Vagina (tissue), 2 donors: ENCODE measurements around the gene DOCK4.

Experiments used
- CTCF ChIP-seq, 3 experiments: fragments of 450-650 bp in 2 of 3; fragments of 200-600 bp in 1 of 3; sonication (generic) in 1 of 3; IDR thresholded peaks; one replicate each; pipeline ENCODE4 v1.5.1; 2017 to 2019; ENCODE audit warnings: antibody characterized with exemption in 3 of 3, mild to moderate bottlenecking in 2 of 3, moderate library complexity in 2 of 3
- POLR2A ChIP-seq, 2 donors: fragments of 450-650 bp; IDR thresholded peaks; one replicate each; pipeline ENCODE4 v1.6.1; 2017; ENCODE audit warnings: antibody characterized with exemption in 2 of 2, mild to moderate bottlenecking in 2 of 2, moderate library complexity in 2 of 2
- POLR2AphosphoS5 ChIP-seq, 2 donors: sonication (generic); formaldehyde crosslinking; IDR thresholded peaks; one replicate each; pipeline ENCODE4 v1.9.0; 2017; ENCODE audit warnings: antibody characterized with exemption in 2 of 2, mild to moderate bottlenecking in 2 of 2, low read depth in 1 of 2; ENCODE audit not compliant: insufficient read depth in 1 of 2

DNA sequence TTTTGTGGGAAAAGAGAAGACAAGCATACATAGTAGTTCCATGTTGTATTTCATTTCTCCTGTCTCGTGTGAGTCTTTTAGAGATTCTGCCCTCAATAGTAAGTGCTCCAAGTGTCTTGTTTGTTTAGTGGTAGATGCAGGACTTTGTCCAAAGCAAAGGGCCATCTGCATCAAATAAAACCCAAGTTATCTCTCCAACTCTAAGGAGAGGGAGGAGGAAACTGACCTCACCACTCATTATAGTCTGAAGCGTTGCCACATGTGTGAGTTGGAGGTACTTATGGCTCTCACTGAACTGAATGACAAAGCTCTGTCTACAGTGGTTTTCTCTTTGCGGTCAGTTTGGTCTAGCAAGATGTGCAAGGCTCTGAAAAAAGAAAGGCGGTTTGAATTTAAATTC lies 272.6 kb downstream of the DOCK4 start:
- no peak for TF ChIP-seq CTCF (IDR thresholded peaks at IDR 0.05)
- TF ChIP-seq POLR2A (IDR thresholded peaks at IDR 0.05) = no peak
- TF ChIP-seq POLR2AphosphoS5 (IDR thresholded peaks at IDR 0.05; ENCODE audit: insufficient read depth in 1 of 2, low read depth in 1 of 2) = no peak
